Spleen (tissue), 7 donors: ENCODE results near the gene FAM120B.
A peak's percentile ranks its signal among the peaks of the same experiment; 100 is the strongest.

Source experiments
- CTCF ChIP-seq, 11 experiments: fragments of 200-600 bp in 7 of 11; fragments of 450-650 bp in 4 of 11; sonication (generic) in 4 of 11; IDR thresholded peaks in 8 of 11; conservative IDR thresholded peaks in 3 of 11; 1 replicate in 7 of 11; 2 replicates in 4 of 11; pipeline versions ENCODE4 v1.4.0 to v1.8.0; 2016 to 2021; ENCODE audit warnings: antibody characterized with exemption in 11 of 11, inconsistent platforms in 4 of 11, mild to moderate bottlenecking in 1 of 11
- POLR2A ChIP-seq, 3 donors: fragments of 450-650 bp; IDR thresholded peaks; one replicate each; pipeline ENCODE4 v1.5.1; 2017; ENCODE audit warnings: antibody characterized with exemption in 3 of 3, mild to moderate bottlenecking in 1 of 3
- POLR2AphosphoS5 ChIP-seq, 3 donors: sonication (generic); formaldehyde crosslinking; IDR thresholded peaks; one replicate each; pipeline ENCODE4 v1.5.1; 2017; ENCODE audit warnings: antibody characterized with exemption in 3 of 3
- donor health status: DM: no; HTN: no; CAD: no; lungs with moderate emphysema.
- donor health status: DM: no; HTN: no; CAD: no.
- donor health status: DM: no; HTN: no; CAD: no.

- TF ChIP-seq CTCF (IDR thresholded peaks at IDR 0.05 in 8 of 11, conservative IDR thresholded peaks at IDR 0.05 in 3 of 11) (no peak), POLR2A (IDR thresholded peaks at IDR 0.05) (no peak), POLR2AphosphoS5 (IDR thresholded peaks at IDR 0.05) (peak in 1 of 3 donors; percentile 15)
Measured at GRCh38 chr6:170407200-170407599, 100.6 kb downstream of the FAM120B start.
